PFSK-1 (cell line): ENCODE data around the gene WNT2B.

Source experiments
- POLR2AphosphoS5 ChIP-seq: IDR thresholded peaks from 2 replicates; pipeline ENCODE4 v1.6.1; 2012; ENCODE audit warnings: low read depth, mild to moderate bottlenecking, control low read depth, low read length, moderate library complexity
- REST ChIP-seq, 2 experiments: IDR thresholded peaks; 2 replicates each; pipeline versions ENCODE4 v1.6.1 to v1.8.0; 2011 to 2012; ENCODE audit warnings: low read depth in 2 of 2, low read length in 2 of 2, control low read depth in 1 of 2, inconsistent platforms in 1 of 2, mild to moderate bottlenecking in 1 of 2, moderate library complexity in 1 of 2; ENCODE audit not compliant: insufficient read depth in 1 of 2

DNA sequence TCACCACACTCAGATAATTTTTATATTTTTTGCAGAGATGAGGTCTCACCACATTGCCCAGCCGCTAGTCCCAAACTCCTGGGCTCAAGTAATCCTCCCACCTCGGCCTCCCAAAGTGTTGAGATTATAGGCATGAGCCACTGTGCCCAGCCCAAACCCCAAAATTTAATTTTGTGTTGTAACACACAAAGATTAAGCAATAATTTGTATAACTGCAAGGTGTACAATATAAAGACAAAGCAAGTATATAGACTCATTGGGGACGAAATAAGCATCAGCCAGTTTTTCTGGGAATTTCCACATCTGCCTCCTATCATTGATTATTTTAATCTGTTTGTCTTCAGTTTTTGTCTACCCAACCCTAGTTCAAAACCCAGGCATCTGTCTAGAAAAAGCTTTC, 67.5 kb downstream of the WNT2B start:
- TF ChIP-seq REST (IDR thresholded peaks at IDR 0.05; ENCODE audit: insufficient read depth in 1 of 2, low read depth in 2 of 2, low read length in 2 of 2) (no peak), POLR2AphosphoS5 (no peak)
